Right renal pelvis (tissue), 4 donors: ENCODE results near the gene KRT28. TPM values are rescaled to one million over a fixed set of nuclear protein-coding genes. Genes with fewer than 3 reads are reported as not detected.
"Not testable (repeated sequence)": the region's sequence is repeated elsewhere in the genome, so short reads cannot be mapped to it uniquely, and the experiment has no call there.

Experiments
- DNase-seq, 4 donors: peaks; one replicate each; pipeline ENCODE4 v3.0.0-alpha.2; 2013; ENCODE audit warnings: low read depth in 4 of 4, low spot score in 3 of 4, missing footprints in 1 of 4
- polyA plus RNA-seq, 4 donors: library from polyadenylated mRNA; unstranded; fragments of 120-200 nt; gene quantifications; one replicate each; pipeline ENCODE4 v1.2.1, GENCODE V29; 2013; ENCODE audit not compliant: insufficient read length in 4 of 4

Gene KRT28
- polyA plus RNA-seq, 4 donors: not detected

DNA sequence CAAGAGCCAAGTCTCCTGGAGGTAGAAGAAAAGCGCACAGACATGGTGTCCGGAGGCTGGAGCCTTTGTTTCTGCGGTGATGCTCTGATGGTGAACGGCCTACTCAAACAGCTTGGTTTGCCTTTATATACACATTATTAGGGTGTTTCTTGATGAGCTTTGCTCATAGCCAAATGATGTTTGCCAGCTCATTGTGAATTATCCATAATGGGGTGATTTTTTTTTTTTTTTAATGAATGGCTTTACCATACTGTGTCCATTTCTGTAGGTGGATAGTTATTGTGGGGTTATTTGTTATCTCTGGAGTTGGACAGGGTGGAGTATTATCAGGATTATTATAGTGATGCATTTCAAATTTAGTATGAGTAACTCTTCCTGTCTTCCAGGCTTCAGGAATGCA lies 17.3 kb downstream of the KRT28 start, which contains the start of gene KRT27:
Gene KRT27, minus strand, starts transcription at position 101 of the 400 bp plus-strand sequence. Its CDS starts 57 bp downstream, at position 44.
- DNase-seq: no peak

GRCh38 chr17:40779181-40779909 lies 20.4 kb downstream of the KRT28 start:
- DNase-seq: no peak

- no peak for DNase-seq
These were observed 21.3 kb downstream of the KRT28 start for GRCh38 chr17:40778461-40778860.

- no peak for DNase-seq
These were observed 21.8 kb downstream of the KRT28 start for GRCh38 chr17:40777971-40778370.

GRCh38 chr17:40777459-40777858 lies 22.3 kb downstream of the KRT28 start:
- no peak for DNase-seq

GRCh38 chr17:40775945-40776344 lies 23.8 kb downstream of the KRT28 start:
- DNase-seq: peak in 1 of 4 donors; percentile 9

DNA sequence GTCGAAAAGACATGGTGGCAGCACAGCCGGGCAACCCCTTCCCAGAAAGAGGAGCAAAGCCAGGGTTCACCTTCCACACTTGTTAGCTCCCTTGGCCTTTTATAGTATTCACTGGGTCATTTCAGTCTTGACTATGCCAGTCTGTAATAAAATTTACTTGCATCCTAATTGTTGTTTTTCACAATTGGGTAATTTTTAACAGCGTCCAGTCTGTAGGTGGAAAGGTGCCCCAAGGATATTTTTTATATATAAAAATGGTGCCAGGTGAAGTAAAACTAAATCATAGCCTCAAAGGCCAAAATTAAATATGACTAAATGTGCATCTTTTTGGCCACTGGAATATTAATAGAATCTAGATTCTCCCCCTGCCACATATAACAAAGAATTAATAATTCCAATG lies 27.7 kb downstream of the KRT28 start, which contains the start of gene KRT26:
Gene KRT26, minus strand, starts transcription at position 101 of the 400 bp plus-strand sequence. Its CDS starts 88 bp downstream, at position 13.
- DNase-seq: no peak

DNA sequence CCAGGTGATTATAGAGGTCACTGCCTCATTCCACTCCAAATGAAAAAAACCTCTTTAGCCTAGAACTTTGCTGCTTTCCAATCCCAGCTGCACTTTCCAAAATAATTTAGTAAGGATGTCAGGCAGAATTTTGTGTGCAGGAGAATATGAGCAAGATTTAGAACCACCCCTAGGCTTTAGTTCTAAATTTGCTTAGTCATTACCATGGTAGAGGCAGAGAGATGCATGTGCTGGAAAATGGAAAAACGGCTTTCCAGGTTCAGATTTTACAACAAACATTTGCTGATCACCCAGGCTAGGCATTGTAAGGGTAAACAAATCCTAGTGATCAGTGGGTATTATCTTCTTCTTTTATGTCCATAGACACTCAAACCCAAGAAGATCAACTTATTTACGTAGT lies 34.1 kb downstream of the KRT28 start:
- no peak for DNase-seq

DNA sequence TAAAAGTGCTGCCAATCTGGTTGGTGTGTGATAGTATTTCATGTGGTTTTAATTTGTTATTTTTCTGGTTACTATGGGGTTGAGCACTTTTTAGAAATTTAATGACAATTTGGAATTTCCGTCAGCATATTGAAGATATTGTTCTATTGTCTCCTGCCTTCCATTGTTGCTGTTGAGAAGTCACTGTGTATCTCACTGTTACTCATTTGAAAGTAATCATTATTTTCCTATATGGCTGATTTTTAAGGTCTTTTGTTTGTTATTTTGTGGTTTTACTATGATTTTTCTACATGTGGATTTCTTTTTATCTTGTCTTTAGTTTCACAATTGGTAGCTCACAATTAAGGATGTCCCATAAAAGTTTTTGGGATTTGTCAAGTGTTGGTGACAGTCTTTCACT lies 36.0 kb downstream of the KRT28 start:
- DNase-seq: no peak

DNA sequence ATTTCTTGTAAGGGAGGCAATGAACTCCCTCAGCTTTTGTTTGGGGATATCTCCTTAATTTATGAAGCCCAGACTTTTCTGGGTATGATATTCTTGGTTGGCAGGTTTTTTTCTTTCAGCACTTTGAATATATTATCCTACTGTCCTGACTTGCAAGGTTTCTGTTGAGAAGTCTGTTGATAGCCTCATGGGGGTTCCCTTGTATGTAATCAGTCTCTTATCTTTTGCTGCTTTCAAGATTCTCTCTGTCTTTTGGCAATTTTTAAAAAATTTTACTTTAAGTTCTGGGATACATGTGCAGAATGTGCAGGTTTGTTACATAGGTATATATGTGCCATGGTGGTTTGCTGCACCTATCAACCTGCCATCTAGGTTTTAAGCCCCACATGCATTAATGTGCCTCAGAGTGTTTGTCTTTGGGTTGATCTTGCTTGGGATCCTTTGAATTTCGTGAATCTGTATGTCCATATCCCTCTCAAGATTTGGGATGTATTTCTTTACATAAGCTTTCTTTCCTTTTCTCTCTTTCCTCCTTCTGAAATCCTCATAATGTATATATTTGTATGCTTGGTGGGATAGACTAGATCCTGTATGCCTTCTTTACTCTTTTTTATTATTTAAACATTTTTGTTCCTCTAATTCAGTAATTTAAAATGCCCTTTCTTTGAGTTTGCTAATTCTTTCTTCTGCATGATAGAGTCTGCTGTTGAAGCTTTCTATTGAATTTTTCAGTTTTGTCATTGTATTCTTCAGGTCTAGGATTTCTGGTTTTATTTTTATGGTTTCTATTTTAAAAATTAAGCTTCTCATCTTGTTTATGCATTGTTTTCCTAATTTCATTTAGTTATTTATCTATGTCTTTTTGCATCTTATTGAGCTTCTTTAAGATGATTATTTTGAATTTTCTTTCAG lies 39.4 kb downstream of the KRT28 start:
- no peak for DNase-seq

DNA sequence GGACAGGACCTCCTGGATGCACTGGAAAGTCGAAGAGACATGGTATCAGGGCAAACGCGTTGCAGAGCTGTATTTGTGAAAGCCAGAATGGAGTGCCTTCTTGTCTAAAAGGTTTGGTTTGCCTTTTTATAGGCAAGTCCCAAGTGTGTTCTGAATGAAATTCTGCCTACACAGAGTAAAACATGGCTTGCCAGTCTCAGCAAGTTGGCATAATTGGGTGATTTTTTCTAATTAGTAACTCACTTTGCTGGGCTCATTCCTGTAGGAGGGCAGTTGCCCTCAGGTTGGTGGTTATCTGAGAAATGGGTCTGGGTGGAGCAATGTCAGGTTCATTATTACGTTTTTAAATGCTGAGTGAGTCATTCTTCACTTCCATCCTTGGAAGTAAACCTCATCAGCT lies 44.5 kb downstream of the KRT28 start, which contains the start of gene KRT25:
Gene KRT25, minus strand, starts transcription at position 101 of the 400 bp plus-strand sequence. Its CDS starts 60 bp downstream, at position 41.
- DNase-seq: no peak

GRCh38 chr17:40753804-40754203 lies 46.0 kb downstream of the KRT28 start:
- DNase-seq: no peak

DNA sequence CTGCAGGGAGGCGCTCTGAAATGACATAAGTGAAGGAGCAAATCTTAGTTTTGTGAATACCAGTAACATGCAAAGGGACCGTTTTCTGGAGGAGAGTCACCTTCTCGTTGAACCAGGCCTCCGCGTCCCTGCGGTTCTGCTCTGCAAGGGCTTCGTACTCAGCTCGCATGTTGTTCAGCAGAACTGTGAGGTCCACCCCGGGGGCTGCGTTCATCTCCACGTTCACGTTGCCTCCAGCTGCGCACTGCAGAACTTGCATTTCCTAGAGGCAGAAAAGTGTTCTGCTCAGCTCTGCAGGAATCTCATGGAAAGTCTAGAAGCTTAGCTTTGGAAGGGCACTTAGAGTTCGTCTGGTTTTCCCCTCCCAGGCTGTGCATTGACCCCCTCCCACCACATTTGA lies 48.7 kb downstream of the KRT28 start:
- DNase-seq: no peak

GRCh38 chr17:40750391-40750790 lies 49.4 kb downstream of the KRT28 start:
- DNase-seq: no peak

- DNase-seq: not testable (repeated sequence)
These were observed 51.1 kb downstream of the KRT28 start for GRCh38 chr17:40748666-40749065.

Other genes starting within 250 kb of the KRT28 start
- under 1 TPM; 0.24 to 0.45 (median 0.42) TPM for gene CCR7, start 234.5 kb downstream of the KRT28 start, polyA plus RNA-seq
- 100 to 1,000 TPM; 252 to 315 (median 279) TPM for gene SMARCE1, start 152.1 kb downstream of the KRT28 start, polyA plus RNA-seq
- gene KRT222, start 134.8 kb downstream of the KRT28 start, polyA plus RNA-seq: under 1 TPM in 3 of 4 donors, not detected in 1; 0.09 to 0.27 (median 0.21) TPM
- under 1 TPM in 1 of 4 donors, not detected in 3; 0.04 TPM for gene KRT24, start 96.2 kb downstream of the KRT28 start, polyA plus RNA-seq
- under 1 TPM in 1 of 4 donors, not detected in 3; 0.04 TPM for gene KRT25, start 44.6 kb downstream of the KRT28 start, polyA plus RNA-seq
- gene KRT26, start 27.8 kb downstream of the KRT28 start, polyA plus RNA-seq: not detected
- gene KRT27, start 17.4 kb downstream of the KRT28 start, polyA plus RNA-seq: under 1 TPM in 1 of 4 donors, not detected in 3; 0.05 TPM
- gene KRT10, start 22.7 kb upstream of the KRT28 start, polyA plus RNA-seq: 10 to 100 TPM; 49.9 to 71.7 (median 53.5) TPM
- gene KRT12, start 67.3 kb upstream of the KRT28 start, polyA plus RNA-seq: under 1 TPM in 1 of 4 donors, not detected in 3; 0.12 TPM
- under 1 TPM in 3 of 4 donors, not detected in 1; 0.08 to 1.00 (median 0.77) TPM for gene KRT20, start 85.3 kb upstream of the KRT28 start, polyA plus RNA-seq
- gene KRT23, start 137.7 kb upstream of the KRT28 start, polyA plus RNA-seq: 1 to 10 TPM in 3 of 4 donors, under 1 TPM in 1; 0.66 to 2.4 (median 1.8) TPM
- gene KRT39, start 167.0 kb upstream of the KRT28 start, polyA plus RNA-seq: not detected
- under 1 TPM in 1 of 4 donors, not detected in 3; 0.03 TPM for gene KRT40, start 184.4 kb upstream of the KRT28 start, polyA plus RNA-seq
- not detected for gene KRTAP3-3, start 194.2 kb upstream of the KRT28 start, polyA plus RNA-seq
- gene KRTAP3-2, start 199.9 kb upstream of the KRT28 start, polyA plus RNA-seq: not detected
- gene KRTAP3-1, start 209.2 kb upstream of the KRT28 start, polyA plus RNA-seq: not detected
- not detected for gene KRTAP1-5, start 227.2 kb upstream of the KRT28 start, polyA plus RNA-seq
- not detected for gene KRTAP1-4, start 230.2 kb upstream of the KRT28 start, polyA plus RNA-seq
- gene KRTAP1-3, start 234.9 kb upstream of the KRT28 start, polyA plus RNA-seq: not detected
- not detected for gene KRTAP1-1, start 241.5 kb upstream of the KRT28 start, polyA plus RNA-seq
- gene KRTAP2-1, start 247.4 kb upstream of the KRT28 start, polyA plus RNA-seq: not detected